ENCODE data around the gene EIF1. TPM values are rescaled to one million over a fixed set of nuclear protein-coding genes. Genes with fewer than 3 reads are reported as not detected.

EIF1 gene
- total RNA-seq, 1 donor from 2014 or later, result 843 TPM

DNA sequence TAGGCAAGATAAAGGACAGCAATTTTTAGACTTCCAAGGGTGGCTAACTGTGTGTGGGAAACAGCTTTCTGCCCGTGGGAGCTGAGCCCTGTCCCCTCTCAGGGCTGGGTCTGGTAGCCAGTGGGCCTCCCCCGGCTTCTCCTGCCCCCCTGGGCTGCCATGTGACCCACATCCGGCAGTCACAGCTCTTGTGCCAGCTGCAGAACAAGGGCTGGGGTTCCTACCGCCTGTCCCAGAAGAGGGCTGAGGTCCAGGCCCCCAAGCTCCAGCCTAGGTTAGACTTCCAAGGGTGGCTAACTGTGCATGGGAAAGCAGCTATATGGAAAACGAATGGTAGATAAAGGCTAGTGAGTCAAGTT is 29.6 kb downstream of the EIF1 start:
- no peak for DNase-seq
- no peak overlapping the region for H3K27ac Mint-ChIP-seq
- H3K4me3 Mint-ChIP-seq, result no peak overlapping the region
- intact Hi-C loops (cut with micrococcal nuclease), result no loop called here
- H3K36me3 Mint-ChIP-seq (ENCODE audit: low read depth), result no peaks in the 10 kb centered on the region
- no peaks in the 10 kb centered on the region for H3K27me3 Mint-ChIP-seq
- no peaks in the 10 kb centered on the region for H3K4me1 Mint-ChIP-seq
- ChIA-PET CTCF (no interaction called here), POLR2A (no interaction called here)
- no peak for ATAC-seq (ENCODE audit: low read depth)
- no peaks in the 10 kb centered on the region for H3K9me3 Mint-ChIP-seq
- TF ChIP-seq, protein P1, sequence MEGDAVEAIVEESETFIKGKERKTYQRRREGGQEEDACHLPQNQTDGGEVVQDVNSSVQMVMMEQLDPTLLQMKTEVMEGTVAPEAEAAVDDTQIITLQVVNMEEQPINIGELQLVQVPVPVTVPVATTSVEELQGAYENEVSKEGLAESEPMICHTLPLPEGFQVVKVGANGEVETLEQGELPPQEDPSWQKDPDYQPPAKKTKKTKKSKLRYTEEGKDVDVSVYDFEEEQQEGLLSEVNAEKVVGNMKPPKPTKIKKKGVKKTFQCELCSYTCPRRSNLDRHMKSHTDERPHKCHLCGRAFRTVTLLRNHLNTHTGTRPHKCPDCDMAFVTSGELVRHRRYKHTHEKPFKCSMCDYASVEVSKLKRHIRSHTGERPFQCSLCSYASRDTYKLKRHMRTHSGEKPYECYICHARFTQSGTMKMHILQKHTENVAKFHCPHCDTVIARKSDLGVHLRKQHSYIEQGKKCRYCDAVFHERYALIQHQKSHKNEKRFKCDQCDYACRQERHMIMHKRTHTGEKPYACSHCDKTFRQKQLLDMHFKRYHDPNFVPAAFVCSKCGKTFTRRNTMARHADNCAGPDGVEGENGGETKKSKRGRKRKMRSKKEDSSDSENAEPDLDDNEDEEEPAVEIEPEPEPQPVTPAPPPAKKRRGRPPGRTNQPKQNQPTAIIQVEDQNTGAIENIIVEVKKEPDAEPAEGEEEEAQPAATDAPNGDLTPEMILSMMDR (IDR thresholded peaks at IDR 0.05), result no peak

DNA sequence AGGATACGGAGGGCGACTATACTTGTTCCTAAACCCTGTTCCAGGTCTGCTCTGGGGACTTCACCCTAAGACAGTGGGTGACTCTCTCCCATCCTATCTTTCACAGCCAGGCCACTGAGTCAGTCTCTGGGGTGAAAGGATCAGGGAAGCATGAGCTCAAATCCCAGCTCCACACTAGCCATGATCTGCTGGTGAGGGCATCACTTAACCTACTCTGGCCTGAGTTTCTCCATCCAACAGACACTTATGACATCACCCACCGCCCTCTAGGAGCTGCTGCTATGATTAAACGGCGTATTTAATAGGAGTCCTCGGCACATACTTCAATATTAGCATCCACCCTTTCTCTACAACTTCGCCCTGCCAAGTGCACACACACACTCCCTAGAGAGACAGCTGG is 33.5 kb downstream of the EIF1 start:
- no peaks in the 10 kb centered on the region for H3K4me1 Mint-ChIP-seq
- H3K9me3 Mint-ChIP-seq, result no peaks in the 10 kb centered on the region
- DNase-seq (no peak), ATAC-seq (ENCODE audit: low read depth) (no peak)
- ChIA-PET CTCF (no interaction called here), POLR2A (no interaction called here)
- TF ChIP-seq, protein P1 (IDR thresholded peaks at IDR 0.05), result no peak
- no peaks in the 10 kb centered on the region for H3K36me3 Mint-ChIP-seq (ENCODE audit: low read depth)
- H3K4me3 Mint-ChIP-seq, result no peak overlapping the region
- H3K27me3 Mint-ChIP-seq, result peaks cover 14% of the 10 kb centered on the region
- no peak overlapping the region for H3K27ac Mint-ChIP-seq
- intact Hi-C loops (cut with micrococcal nuclease), result no loop called here

DNA sequence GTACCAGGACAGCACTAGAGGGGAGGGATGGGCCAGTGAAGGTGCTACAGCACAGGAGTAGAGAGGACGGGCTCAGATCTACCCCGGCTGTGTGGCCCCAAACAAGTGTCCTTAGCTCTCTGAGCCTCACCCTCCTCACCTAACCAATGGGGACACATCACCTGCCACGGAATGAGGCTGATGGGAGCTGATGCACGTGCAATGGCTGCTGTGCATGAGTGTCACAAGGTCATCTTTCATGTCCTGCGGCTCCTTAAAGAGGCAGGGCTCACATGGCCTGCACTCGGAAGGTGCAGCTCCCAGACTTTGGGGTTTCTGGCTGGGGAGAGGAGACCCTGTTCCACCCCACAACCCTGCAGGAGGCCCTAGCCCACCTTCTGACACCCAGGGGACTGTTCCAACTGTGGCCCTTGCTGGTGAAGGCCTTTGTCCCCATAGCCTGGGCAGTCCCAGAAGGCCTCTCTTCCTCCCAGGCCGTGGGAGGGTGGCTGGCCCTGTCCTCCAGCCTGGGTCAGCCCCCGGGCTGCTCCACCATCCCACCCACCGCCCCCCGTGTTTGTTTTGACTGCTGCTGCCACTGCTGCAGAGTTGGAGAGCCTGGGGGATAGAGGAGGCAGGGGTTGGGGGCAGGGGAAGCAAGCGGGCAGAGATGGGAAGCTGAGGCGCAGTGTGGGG is 35.3 kb downstream of the EIF1 start:
- CTCF ChIA-PET, result no interaction called here
- no peak overlapping the region for H3K27ac Mint-ChIP-seq
- peaks cover 14% of the 10 kb centered on the region for H3K27me3 Mint-ChIP-seq
- POLR2A ChIA-PET, result interaction anchor here (0.6 kb wide), 1 partner anchor 32 kb away, joined by 3 read pairs; no protein-coding TSS in a partner anchor
- no peak overlapping the region for H3K4me3 Mint-ChIP-seq
- no peaks in the 10 kb centered on the region for H3K9me3 Mint-ChIP-seq
- DNase-seq (no peak), ATAC-seq (ENCODE audit: low read depth) (no peak)
- TF ChIP-seq, protein P1 (IDR thresholded peaks at IDR 0.05), result no peak
- peaks cover 9% of the 10 kb centered on the region for H3K4me1 Mint-ChIP-seq
- intact Hi-C loops (cut with micrococcal nuclease), result no loop called here
- H3K36me3 Mint-ChIP-seq (ENCODE audit: low read depth), result no peaks in the 10 kb centered on the region

DNA sequence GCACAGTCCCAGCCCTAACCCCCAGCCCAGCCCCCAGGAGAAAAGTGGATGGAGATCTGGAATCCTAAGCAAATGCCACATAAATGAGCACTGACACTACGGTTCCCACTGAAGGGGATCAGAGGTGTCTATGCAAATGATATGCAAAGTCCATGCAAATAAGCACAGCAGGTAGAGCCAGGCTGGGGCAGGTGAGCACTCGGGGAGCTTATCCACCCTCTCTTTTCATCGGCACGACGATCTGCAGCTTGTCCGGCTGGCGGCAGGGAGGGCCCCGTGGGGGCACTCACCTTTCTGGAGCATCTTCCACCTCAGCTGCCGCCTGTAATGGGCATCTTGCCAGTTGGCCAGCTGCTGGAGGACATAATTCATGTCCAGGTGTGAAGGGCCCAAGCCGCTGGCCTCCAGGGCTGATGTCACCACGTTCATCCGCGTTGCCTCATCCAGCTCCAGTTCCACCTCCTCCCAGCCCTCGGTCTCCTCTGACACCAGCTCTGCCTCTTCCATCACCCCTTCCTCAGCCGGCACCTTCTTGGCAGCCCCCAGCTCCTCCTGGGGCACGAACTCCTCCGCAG is 35.9 kb downstream of the EIF1 start:
- POLR2A ChIA-PET, result no interaction called here
- intact Hi-C loops (cut with micrococcal nuclease), result no loop called here
- DNase-seq, result no peak
- H3K4me1 Mint-ChIP-seq, result peaks cover 9% of the 10 kb centered on the region
- TF ChIP-seq, protein P1 (IDR thresholded peaks at IDR 0.05), result no peak
- no peak overlapping the region for H3K4me3 Mint-ChIP-seq
- no peak for ATAC-seq (ENCODE audit: low read depth)
- H3K27me3 Mint-ChIP-seq, result peaks cover 14% of the 10 kb centered on the region
- CTCF ChIA-PET, result no interaction called here
- H3K36me3 Mint-ChIP-seq (ENCODE audit: low read depth), result no peaks in the 10 kb centered on the region
- no peak overlapping the region for H3K27ac Mint-ChIP-seq
- no peaks in the 10 kb centered on the region for H3K9me3 Mint-ChIP-seq

DNA sequence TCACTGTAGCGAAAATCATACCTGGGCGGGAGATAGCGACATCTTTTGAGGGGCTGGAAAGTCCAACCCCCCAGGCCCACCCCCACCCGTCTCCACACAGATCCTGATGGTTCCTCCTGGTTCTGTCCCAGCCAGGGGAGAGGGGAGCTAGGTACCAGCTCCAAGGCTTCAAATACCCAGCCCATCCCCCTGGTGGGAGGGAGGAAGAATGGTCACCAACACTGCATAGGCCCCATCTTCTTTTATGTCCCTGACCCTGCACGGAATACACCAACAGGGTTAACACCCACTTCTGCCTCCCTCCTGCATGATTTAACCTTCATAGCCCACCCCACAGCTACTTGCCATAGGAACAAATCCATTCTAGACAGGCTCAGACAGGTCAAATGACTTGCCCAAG is 36.4 kb downstream of the EIF1 start:
- DNase-seq, result no peak
- intact Hi-C loops (cut with micrococcal nuclease), result no loop called here
- Mint-ChIP-seq H3K4me1 (peaks cover 9% of the 10 kb centered on the region), H3K36me3 (ENCODE audit: low read depth) (no peaks in the 10 kb centered on the region), H3K4me3 (no peak overlapping the region), H3K27ac (no peak overlapping the region), H3K27me3 (peaks cover 14% of the 10 kb centered on the region), H3K9me3 (no peaks in the 10 kb centered on the region)
- POLR2A ChIA-PET, result interaction anchor here (0.7 kb wide), 1 partner anchor 1191 kb away, joined by 7 read pairs; no protein-coding TSS in a partner anchor
- TF ChIP-seq, protein P1 (IDR thresholded peaks at IDR 0.05), result no peak
- no peak for ATAC-seq (ENCODE audit: low read depth)
- CTCF ChIA-PET, result interaction anchor here (0.6 kb wide), 1 partner anchor 568 kb away, joined by 3 read pairs; no protein-coding TSS in a partner anchor
